HG03280 (cell line): ENCODE results near the gene ZNF81.
"Not testable (repeated sequence)": the region's sequence is repeated elsewhere in the genome, so short reads cannot be mapped to it uniquely, and the experiment has no call there.

ENCODE experiments used
- ATAC-seq: cut with Tn5 transposase; IDR thresholded peaks from one replicate; pipeline ENCODE4 v1.9.1; 2021; ENCODE audit warnings: mild to moderate bottlenecking, moderate library complexity; ENCODE audit not compliant: unreplicated experiment

ZNF81 gene

GRCh38 chrX:47843363-47843762, 6.7 kb downstream of the ZNF81 start:
- ATAC-seq: no peak

GRCh38 chrX:47844117-47844516, 7.4 kb downstream of the ZNF81 start:
- no peak for ATAC-seq

GRCh38 chrX:47846040-47846439, 9.3 kb downstream of the ZNF81 start:
- ATAC-seq: no peak

- no peak for ATAC-seq
Observed at GRCh38 chrX:47849778-47850177, 13.1 kb downstream of the ZNF81 start.

GRCh38 chrX:47850389-47850788, 13.7 kb downstream of the ZNF81 start:
- not testable (repeated sequence) for ATAC-seq

- no peak for ATAC-seq
Observed at GRCh38 chrX:47850901-47851300, 14.2 kb downstream of the ZNF81 start.

- ATAC-seq: no peak
Observed at GRCh38 chrX:47854474-47854873, 17.8 kb downstream of the ZNF81 start.

- no peak for ATAC-seq
Observed at GRCh38 chrX:47859686-47860085, 23.0 kb downstream of the ZNF81 start.

- no peak for ATAC-seq
Observed at GRCh38 chrX:47862680-47863079, 26.0 kb downstream of the ZNF81 start.

GRCh38 chrX:47863187-47863586, 26.5 kb downstream of the ZNF81 start:
- no peak for ATAC-seq

- no peak for ATAC-seq
Observed at GRCh38 chrX:47864300-47864699, 27.6 kb downstream of the ZNF81 start.

- no peak for ATAC-seq
Observed at GRCh38 chrX:47864785-47865184, 28.1 kb downstream of the ZNF81 start.

- ATAC-seq: no peak
Observed at GRCh38 chrX:47873123-47873522, 36.4 kb downstream of the ZNF81 start.

GRCh38 chrX:47877327-47877726, 40.6 kb downstream of the ZNF81 start:
- peak; percentile 64 for ATAC-seq

GRCh38 chrX:47878198-47878597, 41.5 kb downstream of the ZNF81 start:
- no peak for ATAC-seq

- ATAC-seq: no peak
Observed at GRCh38 chrX:47879463-47879862, 42.8 kb downstream of the ZNF81 start.

GRCh38 chrX:47880927-47881326, 44.2 kb downstream of the ZNF81 start:
- no peak for ATAC-seq

GRCh38 chrX:47885501-47885900, 48.8 kb downstream of the ZNF81 start:
- no peak for ATAC-seq

- no peak for ATAC-seq
Observed at GRCh38 chrX:47898024-47898423, 61.3 kb downstream of the ZNF81 start.

- no peak for ATAC-seq
Observed at GRCh38 chrX:47900833-47901232, 64.1 kb downstream of the ZNF81 start.

GRCh38 chrX:47902161-47902560, 65.5 kb downstream of the ZNF81 start:
- ATAC-seq: no peak

GRCh38 chrX:47915886-47916493, 79.3 kb downstream of the ZNF81 start:
- no peak for ATAC-seq

GRCh38 chrX:47918274-47918673, 81.6 kb downstream of the ZNF81 start:
- no peak for ATAC-seq
